NCI-H2196 (cell line): ENCODE results near the gene ADRA2C.
A peak's percentile ranks its signal among the peaks of the same experiment; 100 is the strongest.

ENCODE experiments used
- DNase-seq: peaks from one replicate; lab custom pipeline; 2025; ENCODE audit not compliant: unreplicated experiment; lab: John Stamatoyannopoulos, UW

Gene ADRA2C

GRCh38 chr4:3775005-3775404, 8.8 kb downstream of the ADRA2C start:
- no peak for DNase-seq

- DNase-seq = no peak
Measured at GRCh38 chr4:3775576-3775975, 9.4 kb downstream of the ADRA2C start.

DNA sequence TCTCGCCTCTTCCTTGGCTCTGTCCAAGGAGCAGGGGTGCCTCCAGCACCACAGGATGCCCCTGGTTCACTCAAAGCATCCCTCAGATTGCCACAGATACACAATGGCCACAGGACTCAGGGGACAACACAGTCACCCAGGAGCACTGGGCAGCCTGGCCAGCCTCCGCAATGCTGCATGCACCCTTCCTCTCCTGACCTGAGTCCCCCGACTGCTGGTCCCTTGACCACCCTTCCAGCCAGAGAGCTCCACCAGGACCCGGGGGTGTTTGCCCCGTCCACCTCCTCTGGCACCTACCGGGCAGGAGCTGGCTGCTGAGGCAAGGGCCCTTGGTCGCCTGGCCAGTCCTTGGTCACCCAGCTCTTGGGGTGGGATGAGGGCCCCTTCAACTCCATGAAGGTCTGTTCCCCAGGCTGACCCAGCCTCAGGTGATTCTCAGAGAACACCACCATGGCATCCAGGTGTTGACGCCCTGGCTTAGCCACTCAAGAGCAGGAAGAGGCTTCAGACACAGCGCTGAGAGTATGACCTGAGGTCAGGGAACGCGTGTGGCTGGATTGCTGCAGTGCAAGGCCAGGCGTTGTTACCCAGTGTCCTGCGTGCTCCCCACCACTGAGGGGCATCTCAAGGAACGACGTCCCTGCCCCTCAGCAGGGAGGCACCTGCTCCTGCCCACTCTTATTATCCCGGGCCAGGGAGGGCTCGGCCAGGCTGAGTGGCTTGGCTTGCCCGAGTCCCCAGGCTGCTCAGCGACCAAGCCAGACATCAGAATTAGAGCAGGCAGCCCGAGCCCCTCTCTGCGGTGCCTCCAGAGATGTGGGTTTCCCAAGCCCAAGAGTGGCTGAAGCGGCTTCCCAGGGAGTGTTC, 10.2 kb downstream of the ADRA2C start:
- DNase-seq = no peak

GRCh38 chr4:3777033-3777390, 10.8 kb downstream of the ADRA2C start:
- DNase-seq = no peak

DNA sequence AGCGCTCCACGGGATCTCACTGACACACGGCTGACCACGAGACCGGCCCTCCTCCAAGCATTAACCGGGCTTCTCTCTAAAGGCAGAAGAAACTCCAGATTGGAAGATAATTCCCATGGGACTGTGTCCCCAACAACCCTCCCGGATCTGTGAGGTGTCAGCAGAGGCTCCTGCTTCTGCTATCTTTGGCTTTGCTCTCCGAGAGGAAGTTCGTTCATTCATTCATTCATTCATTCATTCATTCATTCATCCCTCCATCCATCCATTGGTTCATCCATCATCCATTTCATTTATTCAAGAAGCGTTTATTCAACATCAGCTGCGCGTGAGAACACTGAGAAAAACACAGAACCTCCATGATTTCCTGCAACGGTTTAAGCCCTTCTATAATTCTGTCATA, 11.5 kb downstream of the ADRA2C start:
- no peak for DNase-seq

DNA sequence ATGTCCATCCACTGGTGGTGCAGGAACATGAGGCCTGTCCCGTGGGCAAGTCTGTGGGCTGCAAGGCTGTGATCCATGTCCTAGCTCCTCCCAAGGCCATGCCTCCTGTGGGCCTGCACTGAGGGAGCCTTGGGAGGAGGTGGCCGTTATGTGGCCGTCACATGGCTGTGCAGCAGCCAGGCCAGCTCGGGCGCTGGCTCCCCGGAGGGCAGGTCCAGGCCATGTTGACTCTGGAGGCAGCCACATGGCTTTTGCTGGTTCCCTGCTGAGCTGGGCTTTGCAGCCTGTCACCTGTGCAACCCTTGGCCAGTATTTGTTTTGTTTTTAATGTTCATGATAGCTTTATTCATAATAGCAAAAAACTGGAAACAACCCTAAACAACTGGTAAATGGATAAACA, 13.3 kb downstream of the ADRA2C start:
- DNase-seq = no peak

GRCh38 chr4:3780347-3781171, 14.4 kb downstream of the ADRA2C start:
- peak; percentile 67 for DNase-seq

DNA sequence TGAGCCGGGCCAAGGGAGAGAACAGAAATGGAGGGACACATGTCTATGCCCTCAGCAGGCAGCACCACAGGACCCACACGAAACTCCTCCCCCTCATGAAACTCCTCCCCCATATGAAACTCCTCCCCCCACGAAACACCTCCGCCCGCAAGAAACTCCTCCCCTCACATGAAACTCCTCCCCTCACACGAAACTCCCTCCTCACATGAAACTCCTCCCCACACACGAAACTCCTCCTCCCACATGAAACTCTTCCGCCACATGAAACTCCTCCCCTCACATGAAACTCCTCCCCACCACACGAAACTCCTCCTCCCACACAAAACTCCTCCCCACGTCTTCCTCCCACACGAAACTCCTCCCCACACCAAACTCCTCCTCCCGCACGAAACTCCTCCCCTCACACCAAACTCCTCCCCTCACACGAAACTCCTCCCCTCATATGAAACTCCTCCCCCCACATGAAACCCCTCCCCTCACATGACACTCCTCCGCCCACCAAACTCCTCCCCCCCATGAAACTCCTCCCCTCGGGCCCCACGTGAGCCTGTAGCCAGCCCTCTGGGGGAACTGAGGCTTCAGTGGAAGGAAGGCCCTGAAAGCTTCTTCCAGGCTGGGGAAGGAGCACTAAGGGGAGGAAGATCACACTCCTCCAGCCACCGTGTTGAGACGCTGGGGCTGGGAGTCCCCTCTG, 15.2 kb downstream of the ADRA2C start:
- no peak for DNase-seq

GRCh38 chr4:3781997-3782930, 16.1 kb downstream of the ADRA2C start:
- DNase-seq = no peak

GRCh38 chr4:3783693-3784306, 17.6 kb downstream of the ADRA2C start:
- no peak for DNase-seq

DNA sequence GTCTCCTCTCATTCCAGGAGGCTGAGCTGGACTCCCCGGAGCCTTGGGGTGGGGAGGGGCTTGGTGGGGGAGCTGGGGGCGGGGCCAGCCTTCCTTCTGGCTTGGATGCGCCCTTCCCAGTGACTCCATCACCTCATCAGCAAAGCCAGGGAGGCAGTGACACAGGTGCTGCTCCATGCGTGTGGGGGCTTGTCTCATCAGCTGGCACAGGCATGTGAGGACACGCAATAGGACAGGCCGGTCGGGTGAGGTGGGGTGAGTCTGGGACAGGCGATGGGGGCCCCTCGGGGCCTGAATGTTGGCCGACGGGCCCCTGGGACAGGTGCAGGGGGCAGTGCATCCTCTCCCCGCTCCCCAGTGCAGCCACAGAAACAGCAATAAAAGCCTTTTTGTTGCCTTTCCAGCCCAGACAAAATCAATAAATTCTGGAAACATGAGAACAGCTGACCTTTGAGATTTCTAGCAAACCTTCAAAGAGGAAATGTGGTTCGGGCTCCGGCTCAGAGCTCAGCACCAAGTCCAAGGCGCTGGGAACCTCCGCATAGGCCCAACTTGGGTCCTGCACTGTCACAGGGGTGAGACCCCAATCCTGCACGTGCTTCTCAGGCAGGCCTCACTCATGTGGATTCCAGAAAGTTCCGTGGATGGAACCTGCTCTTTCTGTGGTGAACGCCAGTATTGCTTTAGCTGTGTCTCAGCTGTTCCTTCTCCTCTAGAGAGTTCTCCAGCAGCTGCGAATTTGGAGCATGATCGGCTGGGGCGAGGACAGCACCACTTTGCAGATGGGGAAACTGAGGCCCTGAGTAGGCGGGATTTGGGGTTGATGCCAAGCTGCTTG, 18.5 kb downstream of the ADRA2C start:
- DNase-seq = peak; percentile 81

DNA sequence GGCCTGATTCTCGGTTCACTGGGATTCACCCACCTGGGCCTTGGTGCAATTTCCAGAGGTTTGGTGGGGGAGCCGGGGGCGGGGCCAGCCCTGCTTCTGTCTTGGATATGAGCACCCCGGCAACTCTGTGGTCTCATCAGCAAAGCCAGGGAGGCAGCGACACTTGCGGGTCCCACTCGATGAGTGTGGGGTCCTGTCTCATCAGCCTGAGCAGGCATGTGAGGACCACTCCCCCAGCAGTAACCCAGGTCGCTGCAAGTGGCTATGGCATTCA, 19.0 kb downstream of the ADRA2C start:
- DNase-seq = no peak

DNA sequence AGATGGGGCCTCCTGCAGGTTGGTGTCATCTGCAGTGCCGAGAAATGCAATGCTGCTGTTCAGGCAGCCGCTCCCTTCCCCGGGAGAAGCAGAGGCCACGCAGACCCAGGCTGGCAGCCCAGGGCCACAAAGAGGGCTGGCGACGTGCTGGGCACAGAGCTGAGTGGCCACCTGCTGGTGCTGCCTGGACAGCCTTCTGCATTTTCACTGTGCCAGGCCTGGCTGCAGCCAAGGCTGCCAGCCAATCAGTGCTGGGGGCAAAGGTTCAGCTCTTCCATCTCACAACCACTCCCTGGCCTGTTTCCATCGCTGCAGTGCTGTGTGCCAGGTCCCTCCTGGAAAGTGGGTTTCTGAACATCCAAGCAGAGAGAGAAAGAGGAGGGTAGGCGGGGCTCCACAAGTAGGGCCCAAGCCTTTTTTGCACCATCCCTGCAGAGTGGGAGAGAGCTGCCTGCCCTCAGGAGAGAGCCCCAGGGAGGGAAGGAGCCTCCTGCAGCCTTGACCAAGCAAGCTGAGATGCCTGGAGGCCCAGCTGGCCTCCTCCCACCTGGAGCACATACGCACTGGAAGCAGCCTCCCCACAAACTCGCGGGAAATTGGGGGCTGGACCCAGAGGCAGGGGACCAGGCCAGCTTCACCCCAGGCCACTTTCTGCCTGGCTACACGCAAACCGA, 20.1 kb downstream of the ADRA2C start:
- peak; percentile 87 for DNase-seq

DNA sequence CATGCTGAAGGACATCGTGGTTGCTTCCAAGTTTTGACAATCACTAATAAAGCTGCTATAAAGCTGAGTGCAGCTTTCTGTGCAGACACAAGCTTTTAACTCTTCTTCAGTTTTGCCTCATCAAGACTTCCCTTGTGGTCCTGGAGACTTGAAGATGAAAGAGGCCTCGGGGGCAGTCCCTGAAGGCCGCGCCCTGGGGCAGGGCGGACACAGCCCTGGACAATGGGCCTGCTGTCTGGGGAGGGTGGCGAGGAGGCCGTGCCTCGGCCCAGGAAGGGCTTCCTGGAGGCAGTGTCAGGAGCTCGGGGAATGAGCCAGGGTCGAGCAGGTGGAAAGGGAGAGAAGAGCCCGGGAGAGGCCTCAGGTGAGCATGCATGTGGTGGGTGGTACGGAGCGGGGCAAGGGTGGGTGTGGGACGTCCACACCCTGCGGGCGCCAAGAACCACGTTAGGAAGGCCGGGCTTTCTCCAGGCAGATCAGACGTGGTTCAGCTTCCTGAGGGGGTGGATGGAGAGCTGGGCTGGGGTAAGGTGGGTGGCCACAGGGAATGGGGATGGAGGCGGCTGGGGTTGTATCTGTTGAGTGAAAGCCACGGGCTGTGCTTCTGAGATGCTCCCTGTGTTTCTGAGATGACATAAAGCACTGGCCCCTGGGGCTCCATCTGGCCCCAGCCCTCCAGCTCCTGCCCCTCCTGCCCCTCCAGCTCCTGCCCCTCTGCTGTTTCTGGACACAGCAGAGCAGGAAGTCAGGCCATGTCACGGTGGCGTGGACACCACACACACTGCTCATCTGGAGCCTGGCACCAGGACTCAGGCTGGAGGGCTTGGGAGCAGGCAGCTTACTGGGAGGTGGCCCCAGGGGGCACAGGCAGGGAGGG, 21.5 kb downstream of the ADRA2C start:
- DNase-seq = no peak

DNA sequence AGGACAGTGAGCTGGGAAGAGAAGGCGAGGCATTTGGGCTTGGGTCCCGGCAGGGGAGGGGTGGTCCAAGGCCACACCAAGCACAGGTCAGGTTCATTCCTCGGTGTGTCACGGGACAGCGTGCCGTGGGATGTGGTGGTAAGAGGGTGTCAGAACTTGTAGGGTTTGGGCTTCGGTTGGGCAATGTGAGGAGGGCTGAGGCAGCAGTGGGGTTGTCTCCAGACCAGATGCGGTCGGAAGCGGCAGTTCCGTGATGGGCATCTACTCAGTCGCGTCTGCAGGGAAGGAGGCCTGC, 22.1 kb downstream of the ADRA2C start:
- DNase-seq = no peak

- DNase-seq = no peak
Measured at GRCh38 chr4:3789587-3789986, 23.4 kb downstream of the ADRA2C start.

- DNase-seq = peak; percentile 78
Measured at GRCh38 chr4:3790006-3790561, 23.9 kb downstream of the ADRA2C start.

GRCh38 chr4:3791256-3791655, 25.1 kb downstream of the ADRA2C start:
- no peak for DNase-seq
